Neural progenitor cell (in vitro differentiated cells): ENCODE measurements around the gene RPEL1.

ENCODE experiments used
- EZH2 ChIP-seq: fragments of 200-600 bp; sonication (generic); IDR thresholded peaks from 2 replicates; pipeline ENCODE4 v1.6.1; 2017; ENCODE audit warnings: antibody characterized with exemption, mild to moderate bottlenecking, moderate library complexity
- EZH2phosphoT487 ChIP-seq: fragments of 200-600 bp; sonication (generic); IDR thresholded peaks from 2 replicates; pipeline ENCODE4 v1.6.1; 2017; ENCODE audit warnings: antibody characterized with exemption
- TF ChIP-seq, protein P1 (sequence below): fragments of 200-600 bp; sonication (generic); IDR thresholded peaks from 2 replicates; pipeline ENCODE4 v1.5.1; 2017; ENCODE audit warnings: antibody characterized with exemption, mild to moderate bottlenecking

DNA sequence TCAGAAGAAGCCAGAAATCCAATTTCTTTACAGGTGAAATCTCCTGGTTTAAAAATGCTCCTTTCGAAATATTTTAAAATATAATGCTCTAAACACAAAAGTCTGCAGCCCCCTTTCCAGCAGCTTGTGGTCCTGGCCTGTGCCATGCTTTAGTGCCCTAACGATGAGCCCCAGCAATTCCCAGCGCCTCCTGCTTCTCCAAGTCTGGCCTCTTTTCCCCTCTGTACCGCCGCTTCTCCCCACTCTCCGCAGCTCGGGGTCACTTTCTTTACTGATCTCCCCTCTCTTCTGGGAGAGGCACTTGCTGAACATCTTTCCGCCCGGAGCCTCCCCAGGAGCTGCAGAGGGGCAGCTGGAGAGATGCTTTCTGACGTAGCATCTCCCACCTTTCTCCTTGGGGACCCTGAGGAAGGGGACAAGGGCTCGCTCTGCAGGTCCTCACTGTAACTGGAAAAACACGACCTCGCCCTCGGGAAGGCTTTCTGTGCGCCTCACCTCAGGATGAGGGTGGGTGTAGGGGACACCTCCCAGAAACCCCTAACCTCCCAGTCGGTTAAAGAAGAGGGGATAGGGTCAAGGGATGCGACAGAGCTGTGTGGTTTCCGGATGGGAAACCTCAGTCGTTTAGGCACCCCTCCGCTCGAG, 30.7 kb downstream of the RPEL1 start:
- TF ChIP-seq EZH2: no peak
- TF ChIP-seq, protein P1, sequence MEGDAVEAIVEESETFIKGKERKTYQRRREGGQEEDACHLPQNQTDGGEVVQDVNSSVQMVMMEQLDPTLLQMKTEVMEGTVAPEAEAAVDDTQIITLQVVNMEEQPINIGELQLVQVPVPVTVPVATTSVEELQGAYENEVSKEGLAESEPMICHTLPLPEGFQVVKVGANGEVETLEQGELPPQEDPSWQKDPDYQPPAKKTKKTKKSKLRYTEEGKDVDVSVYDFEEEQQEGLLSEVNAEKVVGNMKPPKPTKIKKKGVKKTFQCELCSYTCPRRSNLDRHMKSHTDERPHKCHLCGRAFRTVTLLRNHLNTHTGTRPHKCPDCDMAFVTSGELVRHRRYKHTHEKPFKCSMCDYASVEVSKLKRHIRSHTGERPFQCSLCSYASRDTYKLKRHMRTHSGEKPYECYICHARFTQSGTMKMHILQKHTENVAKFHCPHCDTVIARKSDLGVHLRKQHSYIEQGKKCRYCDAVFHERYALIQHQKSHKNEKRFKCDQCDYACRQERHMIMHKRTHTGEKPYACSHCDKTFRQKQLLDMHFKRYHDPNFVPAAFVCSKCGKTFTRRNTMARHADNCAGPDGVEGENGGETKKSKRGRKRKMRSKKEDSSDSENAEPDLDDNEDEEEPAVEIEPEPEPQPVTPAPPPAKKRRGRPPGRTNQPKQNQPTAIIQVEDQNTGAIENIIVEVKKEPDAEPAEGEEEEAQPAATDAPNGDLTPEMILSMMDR: no peak
- no peak for TF ChIP-seq EZH2phosphoT487
